HT1080 (cell line): ENCODE results near the gene OR1N1. TPM values are rescaled to one million over a fixed set of nuclear protein-coding genes. Genes with fewer than 3 reads are reported as not detected.

Experiments used
- total RNA-seq: library from RNA; depleted of rRNA; stranded (reverse); fragments of >200 nt; shearing (Covaris generic); gene quantifications from 2 replicates; pipeline ENCODE4 v1.2.3, GENCODE V29; 2014; rRNA removed

The OR1N1 gene
- total RNA-seq, 1 experiment from 2014 or later, result not detected

Other genes starting within 250 kb of the OR1N1 start
- gene PTGS1, start 156.3 kb downstream of the OR1N1 start, total RNA-seq, result 0.07 and 0.24 TPM in 2 replicates
- not detected in 2 replicates for gene OR1J1, start 49.4 kb downstream of the OR1N1 start, total RNA-seq
- 0.17 TPM in 1 of 2 replicates, not detected in the other for gene OR1J2, start 16.5 kb downstream of the OR1N1 start, total RNA-seq
- not detected in 2 replicates for gene OR1J4, start 8.2 kb downstream of the OR1N1 start, total RNA-seq
- not detected in 2 replicates for gene OR1N2, start 25.8 kb upstream of the OR1N1 start, total RNA-seq
- not detected in 2 replicates for gene OR1L8, start 56.1 kb upstream of the OR1N1 start, total RNA-seq
- gene OR1Q1, start 87.4 kb upstream of the OR1N1 start, total RNA-seq, result not detected in 2 replicates
- not detected in 2 replicates for gene OR1B1, start 130.3 kb upstream of the OR1N1 start, total RNA-seq
- not detected in 2 replicates for gene OR1L1, start 134.4 kb upstream of the OR1N1 start, total RNA-seq
- gene OR1L3, start 147.8 kb upstream of the OR1N1 start, total RNA-seq, result not detected in 2 replicates
- gene OR1L4, start 196.7 kb upstream of the OR1N1 start, total RNA-seq, result not detected in 2 replicates
- not detected in 2 replicates for gene OR1L6, start 215.0 kb upstream of the OR1N1 start, total RNA-seq